Esophagus squamous epithelium (tissue), 4 donors: ENCODE measurements around the gene ANO4.

Source experiments
- POLR2A ChIP-seq, 4 donors: fragments of 450-650 bp; IDR thresholded peaks; one replicate each; pipeline ENCODE4 v1.6.1; 2017; ENCODE audit warnings: antibody characterized with exemption in 4 of 4, mild to moderate bottlenecking in 4 of 4, moderate library complexity in 3 of 4
- TF ChIP-seq, protein P1 (sequence below), 6 experiments: fragments of 450-650 bp in 4 of 6; fragments of 200-600 bp in 2 of 6; sonication (generic) in 2 of 6; IDR thresholded peaks; one replicate each; pipeline ENCODE4 v1.5.1; 2016 to 2019; ENCODE audit warnings: antibody characterized with exemption in 6 of 6, mild to moderate bottlenecking in 4 of 6, moderate library complexity in 4 of 6

GRCh38 chr12:100797246-100797645 is 2.7 kb downstream of the ANO4 start:
- TF ChIP-seq, protein P1, sequence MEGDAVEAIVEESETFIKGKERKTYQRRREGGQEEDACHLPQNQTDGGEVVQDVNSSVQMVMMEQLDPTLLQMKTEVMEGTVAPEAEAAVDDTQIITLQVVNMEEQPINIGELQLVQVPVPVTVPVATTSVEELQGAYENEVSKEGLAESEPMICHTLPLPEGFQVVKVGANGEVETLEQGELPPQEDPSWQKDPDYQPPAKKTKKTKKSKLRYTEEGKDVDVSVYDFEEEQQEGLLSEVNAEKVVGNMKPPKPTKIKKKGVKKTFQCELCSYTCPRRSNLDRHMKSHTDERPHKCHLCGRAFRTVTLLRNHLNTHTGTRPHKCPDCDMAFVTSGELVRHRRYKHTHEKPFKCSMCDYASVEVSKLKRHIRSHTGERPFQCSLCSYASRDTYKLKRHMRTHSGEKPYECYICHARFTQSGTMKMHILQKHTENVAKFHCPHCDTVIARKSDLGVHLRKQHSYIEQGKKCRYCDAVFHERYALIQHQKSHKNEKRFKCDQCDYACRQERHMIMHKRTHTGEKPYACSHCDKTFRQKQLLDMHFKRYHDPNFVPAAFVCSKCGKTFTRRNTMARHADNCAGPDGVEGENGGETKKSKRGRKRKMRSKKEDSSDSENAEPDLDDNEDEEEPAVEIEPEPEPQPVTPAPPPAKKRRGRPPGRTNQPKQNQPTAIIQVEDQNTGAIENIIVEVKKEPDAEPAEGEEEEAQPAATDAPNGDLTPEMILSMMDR (IDR thresholded peaks at IDR 0.05), result no peak
- TF ChIP-seq POLR2A (IDR thresholded peaks at IDR 0.05), result no peak
